GM19043 (cell line): ENCODE data around the gene DNAJB8.

Experiments used
- ATAC-seq: cut with Tn5 transposase; IDR thresholded peaks from one replicate; pipeline ENCODE4 v1.9.1; 2021; ENCODE audit warnings: low read depth; ENCODE audit not compliant: unreplicated experiment

DNAJB8 gene

GRCh38 chr3:128452120-128452519 lies 14.6 kb downstream of the DNAJB8 start:
- ATAC-seq, result no peak

GRCh38 chr3:128449111-128449638 lies 17.5 kb downstream of the DNAJB8 start:
- no peak for ATAC-seq

- ATAC-seq, result no peak
These were observed 18.2 kb downstream of the DNAJB8 start for GRCh38 chr3:128448491-128448890.

GRCh38 chr3:128447561-128448013 lies 19.1 kb downstream of the DNAJB8 start:
- no peak for ATAC-seq

GRCh38 chr3:128446821-128447220 lies 19.9 kb downstream of the DNAJB8 start:
- no peak for ATAC-seq

GRCh38 chr3:128445357-128445756 lies 21.3 kb downstream of the DNAJB8 start:
- no peak for ATAC-seq

GRCh38 chr3:128443771-128444170 lies 22.9 kb downstream of the DNAJB8 start:
- no peak for ATAC-seq

- no peak for ATAC-seq
These were observed 23.7 kb downstream of the DNAJB8 start for GRCh38 chr3:128442949-128443348.

- ATAC-seq, result no peak
These were observed 24.6 kb downstream of the DNAJB8 start for GRCh38 chr3:128442070-128442469.

- ATAC-seq, result no peak
These were observed 27.5 kb downstream of the DNAJB8 start for GRCh38 chr3:128439226-128439625.

GRCh38 chr3:128438488-128439072 lies 28.1 kb downstream of the DNAJB8 start:
- no peak for ATAC-seq

- no peak for ATAC-seq
These were observed 30.5 kb downstream of the DNAJB8 start for GRCh38 chr3:128436214-128436613.

GRCh38 chr3:128435561-128435960 lies 31.1 kb downstream of the DNAJB8 start:
- ATAC-seq, result no peak

GRCh38 chr3:128435058-128435457 lies 31.6 kb downstream of the DNAJB8 start:
- no peak for ATAC-seq

GRCh38 chr3:128434524-128434923 lies 32.2 kb downstream of the DNAJB8 start:
- no peak for ATAC-seq

- ATAC-seq, result no peak
These were observed 32.9 kb downstream of the DNAJB8 start for GRCh38 chr3:128433837-128434165.

GRCh38 chr3:128432971-128433836 lies 33.5 kb downstream of the DNAJB8 start:
- no peak for ATAC-seq

- no peak for ATAC-seq
These were observed 34.3 kb downstream of the DNAJB8 start for GRCh38 chr3:128432301-128432970.

GRCh38 chr3:128431803-128432300 lies 34.8 kb downstream of the DNAJB8 start:
- ATAC-seq, result no peak

GRCh38 chr3:128430731-128431130 lies 36.0 kb downstream of the DNAJB8 start:
- ATAC-seq, result no peak

- no peak for ATAC-seq
These were observed 36.4 kb downstream of the DNAJB8 start for GRCh38 chr3:128430301-128430700.
